ENCODE results near the gene LRRC3C. TPM values are rescaled to one million over a fixed set of nuclear protein-coding genes. Genes with fewer than 3 reads are reported as not detected.

The LRRC3C gene
- total and polyA plus RNA-seq, 2 donors (not counting 1 experiment from before 2014, with no cell fraction given), result 0.12 TPM; not detected in 1

- Mint-ChIP-seq H3K27ac (no peak overlapping the region), H3K27me3 (peaks cover 26% of the 10 kb centered on the region), H3K4me3 (no peak overlapping the region), H3K9me3 (ENCODE audit: insufficient read depth) (no peaks in the 10 kb centered on the region), H3K4me1 (peaks cover 5% of the 10 kb centered on the region)
- Histone ChIP-seq H3K79me2 (ENCODE audit: control insufficient read depth, insufficient read depth, low read length) (no peaks in the 10 kb centered on the region), H3K9ac (ENCODE audit: low read length) (no peak overlapping the region), H3K4me1 (ENCODE audit: control insufficient read depth in 2 of 2, insufficient read depth in 2 of 2, low read length in 2 of 2) (peaks cover 3 to 8% of the 10 kb centered on the region in 2 donors), H4K20me1 (ENCODE audit: control insufficient read depth, insufficient read depth, low read length, poor library complexity, severe bottlenecking) (no peaks in the 10 kb centered on the region), H3K27me3 (replicated peaks in 1 of 4; ENCODE audit: control extremely low read depth in 1 of 4, control insufficient read depth in 3 of 4, insufficient read depth in 4 of 4, low read length in 3 of 4) (no peaks in the 10 kb centered on the region), H3K9me3 (ENCODE audit: control extremely low read depth in 1 of 3, control insufficient read depth in 2 of 3, insufficient read depth in 1 of 3, low read length in 2 of 3) (no peaks in the 10 kb centered on the region), H3K4me2 (replicated peaks; ENCODE audit: low read depth, low read length, poor library complexity, severe bottlenecking) (no peak overlapping the region), H2AFZ (ENCODE audit: insufficient read depth, low read depth, low read length, poor library complexity, severe bottlenecking) (no peak overlapping the region), H3K27ac (ENCODE audit: low read length in 2 of 2) (no peak overlapping the region), H3K36me3 (replicated peaks in 1 of 2; ENCODE audit: control extremely low read depth in 1 of 2, control insufficient read depth in 1 of 2, extremely low read depth in 1 of 2, insufficient read depth in 2 of 2, low read length in 1 of 2) (no peaks in the 10 kb centered on the region), H3K4me3 (ENCODE audit: control extremely low read depth in 1 of 5, extremely low read depth in 1 of 5, insufficient read depth in 1 of 5, low read depth in 2 of 5, low read length in 4 of 5) (no peak overlapping the region)
- ATAC-seq (ENCODE audit: low read depth), result no peak
- TF ChIP-seq EZH2 (IDR thresholded peaks at IDR 0.05; ENCODE audit: borderline replicate concordance, insufficient read depth, low read depth, low read length, poor library complexity, severe bottlenecking) (no peak), CTCF (IDR thresholded peaks at IDR 0.05) (no peak)
- no peak for DNase-seq
- intact Hi-C loops (cut with micrococcal nuclease), result no loop called here
- ChIA-PET POLR2A (interaction anchor here (0.6 kb wide), 1 partner anchor 382 kb away, joined by 4 read pairs; no protein-coding TSS in a partner anchor), CTCF (interaction anchor here (0.5 to 1.3 kb wide), 3 partner anchors 15 to 81 kb away, joined by 3 to 8 read pairs (median 3); partner anchors contain the start of gene PSMD3)
- 89% methylated on average over 8 of the region's 8 CpGs for WGBS (ENCODE audit: insufficient coverage)
Observed at GRCh38 chr17:39965017-39965699, 37.6 kb downstream of the LRRC3C start.

GRCh38 chr17:39966771-39967170 lies 39.2 kb downstream of the LRRC3C start:
- Histone ChIP-seq H3K27ac (ENCODE audit: low read length in 2 of 2) (no peak overlapping the region), H3K4me3 (ENCODE audit: control extremely low read depth in 1 of 5, extremely low read depth in 1 of 5, insufficient read depth in 1 of 5, low read depth in 2 of 5, low read length in 4 of 5) (no peak overlapping the region), H3K9ac (ENCODE audit: low read length) (no peak overlapping the region), H3K79me2 (ENCODE audit: control insufficient read depth, insufficient read depth, low read length) (no peaks in the 10 kb centered on the region), H3K4me1 (ENCODE audit: control insufficient read depth in 2 of 2, insufficient read depth in 2 of 2, low read length in 2 of 2) (peaks cover 3 to 8% of the 10 kb centered on the region in 2 donors), H3K9me3 (ENCODE audit: control extremely low read depth in 1 of 3, control insufficient read depth in 2 of 3, insufficient read depth in 1 of 3, low read length in 2 of 3) (no peaks in the 10 kb centered on the region), H3K36me3 (replicated peaks in 1 of 2; ENCODE audit: control extremely low read depth in 1 of 2, control insufficient read depth in 1 of 2, extremely low read depth in 1 of 2, insufficient read depth in 2 of 2, low read length in 1 of 2) (no peaks in the 10 kb centered on the region), H2AFZ (ENCODE audit: insufficient read depth, low read depth, low read length, poor library complexity, severe bottlenecking) (no peak overlapping the region), H3K27me3 (replicated peaks in 1 of 4; ENCODE audit: control extremely low read depth in 1 of 4, control insufficient read depth in 3 of 4, insufficient read depth in 4 of 4, low read length in 3 of 4) (peaks cover 0 to 7% (median 3%) of the 10 kb centered on the region in 4 experiments), H4K20me1 (ENCODE audit: control insufficient read depth, insufficient read depth, low read length, poor library complexity, severe bottlenecking) (no peaks in the 10 kb centered on the region), H3K4me2 (replicated peaks; ENCODE audit: low read depth, low read length, poor library complexity, severe bottlenecking) (no peak overlapping the region)
- Mint-ChIP-seq H3K27ac (no peak overlapping the region), H3K4me1 (peaks cover 5% of the 10 kb centered on the region), H3K4me3 (no peak overlapping the region), H3K27me3 (peaks cover 40% of the 10 kb centered on the region), H3K9me3 (ENCODE audit: insufficient read depth) (no peaks in the 10 kb centered on the region)
- 90% methylated on average over 4 of the region's 6 CpGs for WGBS (ENCODE audit: insufficient coverage)
- TF ChIP-seq EZH2 (IDR thresholded peaks at IDR 0.05; ENCODE audit: borderline replicate concordance, insufficient read depth, low read depth, low read length, poor library complexity, severe bottlenecking), result no peak
- ATAC-seq (ENCODE audit: low read depth) (no peak), DNase-seq (no peak)
- POLR2A ChIA-PET, result no interaction called here
- CTCF ChIA-PET, result interaction anchor here (1.3 kb wide), 1 partner anchor 13 kb away, joined by 4 read pairs; no protein-coding TSS in a partner anchor
- intact Hi-C loops (cut with micrococcal nuclease), result no loop called here

Measured in B cell (primary cell).